GM12872 (cell line): ENCODE results near the gene PLCG2.

Experiments
- CTCF ChIP-seq: IDR thresholded peaks from 3 replicates; pipeline ENCODE4 v1.5.1; 2011; ENCODE audit warnings: low read depth, mild to moderate bottlenecking, low read length, moderate library complexity; ENCODE audit not compliant: insufficient read depth

PLCG2 gene

DNA sequence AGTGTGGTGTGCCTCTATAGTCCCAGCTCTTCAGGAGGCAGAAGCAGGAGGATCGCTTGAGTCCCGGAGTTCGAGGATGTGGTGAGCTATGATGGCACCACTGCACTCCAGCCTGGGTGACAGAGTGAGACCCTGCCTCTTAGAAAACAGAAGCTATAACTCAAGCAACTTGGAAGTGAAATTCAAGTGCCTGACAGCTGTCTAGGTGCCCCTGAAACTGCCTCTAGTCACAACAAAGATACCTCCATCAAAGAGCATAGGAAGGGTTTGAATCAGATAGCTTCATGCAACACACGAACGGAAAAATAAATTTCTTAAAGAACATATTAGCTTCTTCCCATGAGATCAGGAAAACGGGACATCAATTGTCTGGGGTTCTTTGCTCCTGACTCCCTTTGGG, 860 bp upstream of the PLCG2 start:
- no peak for TF ChIP-seq CTCF

GRCh38 chr16:81779536-81780320, 637 bp downstream of the PLCG2 start:
- TF ChIP-seq CTCF: no peak

- TF ChIP-seq CTCF: no peak
Observed at GRCh38 chr16:81780350-81780749, 1.3 kb downstream of the PLCG2 start.

DNA sequence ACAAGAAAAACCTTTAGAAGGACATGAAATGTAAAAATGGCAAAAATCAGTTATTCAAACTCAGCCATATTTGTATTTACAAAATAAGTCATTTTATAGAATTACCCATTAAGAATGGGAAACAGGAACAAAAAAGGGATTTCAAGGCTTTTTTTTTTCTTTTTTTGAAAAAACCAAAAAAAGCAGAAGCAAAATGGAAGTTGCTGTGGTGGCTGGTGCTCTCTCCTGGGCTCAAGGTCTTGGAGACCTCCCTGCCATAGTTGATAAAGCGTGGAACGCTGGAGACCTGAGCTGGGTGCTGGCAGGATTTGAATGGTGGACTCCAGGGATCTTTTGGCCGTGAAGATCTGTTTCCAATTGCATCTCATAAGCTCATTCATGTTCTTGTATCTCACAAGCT, 3.1 kb downstream of the PLCG2 start:
- no peak for TF ChIP-seq CTCF

GRCh38 chr16:81784072-81784795, 5.1 kb downstream of the PLCG2 start:
- TF ChIP-seq CTCF: no peak

DNA sequence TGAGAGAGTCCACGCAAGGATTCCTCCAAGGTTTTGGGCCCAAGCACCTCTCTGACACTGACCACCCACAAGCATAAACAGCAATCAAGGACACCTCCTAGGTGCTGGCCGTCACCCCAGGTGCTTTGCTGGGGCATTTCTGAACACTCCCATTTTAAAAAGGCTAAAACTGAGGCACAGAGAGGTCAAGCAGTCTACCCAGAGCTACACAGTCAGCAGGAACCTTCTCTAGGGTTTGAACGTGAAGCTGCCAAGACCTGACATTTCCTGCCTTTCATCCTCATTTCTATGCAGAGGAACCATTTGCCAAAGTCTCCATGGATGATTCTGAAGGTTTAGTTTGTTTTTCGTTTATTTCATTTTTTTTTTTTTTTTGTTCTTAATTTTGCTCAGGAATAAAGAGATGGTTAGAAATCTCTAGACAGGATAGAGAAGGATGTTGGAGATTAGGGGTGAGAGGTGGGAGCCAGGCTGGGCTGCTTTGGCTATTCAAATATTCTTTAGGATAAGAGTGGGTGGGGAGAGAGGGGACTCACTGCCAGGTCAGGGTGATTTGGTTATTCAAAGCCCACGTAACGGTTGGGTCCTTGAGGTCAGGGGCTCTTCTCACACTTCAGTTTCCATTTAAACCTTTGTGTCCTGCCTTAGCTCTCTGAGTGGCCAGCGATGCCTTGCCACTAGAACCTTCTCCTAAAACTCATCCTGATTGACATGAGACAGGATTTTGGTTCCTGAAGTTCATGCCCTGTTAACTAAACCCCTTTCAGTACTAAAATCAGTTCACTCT, 6.2 kb downstream of the PLCG2 start:
- no peak for TF ChIP-seq CTCF

DNA sequence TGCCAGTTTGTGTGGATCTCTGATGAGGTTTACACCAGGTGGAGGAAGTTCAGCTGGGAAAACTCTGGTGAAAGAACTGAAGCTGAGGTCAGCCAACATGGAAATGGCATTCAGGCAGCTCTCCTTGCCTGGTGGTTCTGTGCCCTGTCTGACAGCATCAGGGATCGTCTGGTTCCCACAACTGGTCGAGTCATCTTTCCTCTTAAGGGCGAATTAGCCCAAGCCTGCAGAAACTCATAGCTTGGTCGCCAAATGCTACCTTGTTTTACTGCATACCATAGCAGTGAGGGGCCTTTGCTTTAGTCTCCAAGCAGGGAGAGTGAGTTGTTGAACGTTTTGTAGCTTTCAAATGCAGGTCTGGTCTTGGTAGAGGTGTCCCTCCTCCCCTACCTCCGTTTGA, 7.2 kb downstream of the PLCG2 start:
- TF ChIP-seq CTCF: no peak
